ENCODE measurements around the gene S100A16.
"Not testable (repeated sequence)": the region's sequence is repeated elsewhere in the genome, so short reads cannot be mapped to it uniquely, and the experiment has no call there.

S100A16 gene

GRCh38 chr1:153598309-153599172 lies 14.4 kb downstream of the S100A16 start:
- H3K9me3 ChIP-seq (ENCODE audit: control insufficient read depth, low read depth, low read length): no peaks in the 10 kb centered on the region
- H3K27me3 ChIP-seq (ENCODE audit: control insufficient read depth, insufficient read depth, low read length): no peaks in the 10 kb centered on the region
- H3K9ac ChIP-seq (ENCODE audit: low read length): peak overlapping the region; percentile 6
- peaks cover 16% of the 10 kb centered on the region for H3K4me1 ChIP-seq (ENCODE audit: control insufficient read depth, low read depth, low read length)
- no peak overlapping the region for H3K4me3 ChIP-seq (ENCODE audit: low read length)
- no peaks in the 10 kb centered on the region for H3K36me3 ChIP-seq (ENCODE audit: control insufficient read depth, low read depth, low read length)
- peak overlapping the region; percentile 25 for H3K27ac ChIP-seq (ENCODE audit: low read length)

GRCh38 chr1:153597206-153597605 lies 15.7 kb downstream of the S100A16 start:
- Histone ChIP-seq H3K36me3 (ENCODE audit: control insufficient read depth, low read depth, low read length) (no peaks in the 10 kb centered on the region), H3K27ac (ENCODE audit: low read length) (no peak overlapping the region), H3K4me1 (ENCODE audit: control insufficient read depth, low read depth, low read length) (peaks cover 16% of the 10 kb centered on the region), H3K4me3 (ENCODE audit: low read length) (no peak overlapping the region), H3K9ac (ENCODE audit: low read length) (no peak overlapping the region), H3K9me3 (ENCODE audit: control insufficient read depth, low read depth, low read length) (no peaks in the 10 kb centered on the region), H3K27me3 (ENCODE audit: control insufficient read depth, insufficient read depth, low read length) (no peaks in the 10 kb centered on the region)

- H3K27ac ChIP-seq (ENCODE audit: low read length): no peak overlapping the region
Measured at GRCh38 chr1:153592748-153593147, 20.2 kb downstream of the S100A16 start.

GRCh38 chr1:153588482-153588881 lies 24.5 kb downstream of the S100A16 start:
- no peaks in the 10 kb centered on the region for H3K9me3 ChIP-seq (ENCODE audit: control insufficient read depth, low read depth, low read length)
- no peak overlapping the region for H3K9ac ChIP-seq (ENCODE audit: low read length)
- no peak overlapping the region for H3K4me3 ChIP-seq (ENCODE audit: low read length)

More at GRCh38 chr1:153592748-153593147, 20.2 kb downstream of the S100A16 start:
- Histone ChIP-seq H3K36me3 (ENCODE audit: control insufficient read depth, low read depth, low read length) (no peaks in the 10 kb centered on the region), H3K27me3 (ENCODE audit: control insufficient read depth, insufficient read depth, low read length) (no peaks in the 10 kb centered on the region), H3K4me3 (ENCODE audit: low read length) (no peak overlapping the region), H3K9me3 (ENCODE audit: control insufficient read depth, low read depth, low read length) (no peaks in the 10 kb centered on the region), H3K4me1 (ENCODE audit: control insufficient read depth, low read depth, low read length) (no peaks in the 10 kb centered on the region), H3K9ac (ENCODE audit: low read length) (no peak overlapping the region)

DNA sequence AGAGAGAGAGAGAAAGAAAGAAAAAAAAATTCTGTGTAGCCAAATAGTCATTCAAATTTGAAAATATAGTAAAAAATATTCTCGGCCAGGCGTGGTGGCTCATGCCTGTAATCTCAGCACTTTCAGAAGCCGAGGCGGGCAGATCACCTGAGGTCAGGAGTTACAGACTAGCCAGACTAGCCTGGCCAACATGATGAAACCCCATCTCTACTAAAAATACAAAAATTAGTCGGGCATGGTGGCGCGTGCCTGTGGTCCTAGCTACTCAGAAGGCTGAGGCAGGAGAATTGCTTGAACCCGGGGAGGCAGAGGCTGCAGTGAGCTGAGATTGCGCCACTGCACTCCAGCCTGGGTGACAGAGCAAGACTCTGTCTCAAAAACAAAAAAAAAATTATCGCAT lies 24.9 kb downstream of the S100A16 start:
- not testable (repeated sequence) for H3K4me1 ChIP-seq (ENCODE audit: control insufficient read depth, low read depth, low read length); H3K36me3 ChIP-seq (ENCODE audit: control insufficient read depth, low read depth, low read length); H3K27me3 ChIP-seq (ENCODE audit: control insufficient read depth, insufficient read depth, low read length); H3K9ac ChIP-seq (ENCODE audit: low read length); H3K9me3 ChIP-seq (ENCODE audit: control insufficient read depth, low read depth, low read length); H3K27ac ChIP-seq (ENCODE audit: low read length); H3K4me3 ChIP-seq (ENCODE audit: low read length)

More at GRCh38 chr1:153588482-153588881, 24.5 kb downstream of the S100A16 start:
- Histone ChIP-seq H3K27me3 (ENCODE audit: control insufficient read depth, insufficient read depth, low read length) (no peaks in the 10 kb centered on the region), H3K27ac (ENCODE audit: low read length) (no peak overlapping the region), H3K36me3 (ENCODE audit: control insufficient read depth, low read depth, low read length) (no peaks in the 10 kb centered on the region), H3K4me1 (ENCODE audit: control insufficient read depth, low read depth, low read length) (no peaks in the 10 kb centered on the region)

DNA sequence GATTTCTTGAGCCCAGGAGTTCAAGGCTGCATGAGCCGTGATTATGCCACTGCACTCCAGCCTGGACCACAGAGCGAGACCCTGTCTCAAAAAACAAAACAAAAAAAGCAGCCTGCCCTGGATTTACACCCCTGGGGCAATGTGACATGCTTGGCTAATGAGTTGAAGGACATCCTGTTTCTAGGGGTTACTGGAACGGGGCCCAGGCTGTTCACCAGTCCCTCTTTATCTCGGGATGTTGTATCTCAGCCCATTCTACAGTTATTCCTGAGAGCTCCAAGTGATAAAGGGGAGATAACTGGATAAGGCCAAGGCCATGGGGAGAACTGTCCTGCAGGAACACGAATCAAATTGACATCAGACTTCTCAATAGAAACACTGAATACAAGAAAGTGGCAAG lies 25.6 kb downstream of the S100A16 start:
- no peaks in the 10 kb centered on the region for H3K4me1 ChIP-seq (ENCODE audit: control insufficient read depth, low read depth, low read length)
- H3K9ac ChIP-seq (ENCODE audit: low read length): no peak overlapping the region
- no peaks in the 10 kb centered on the region for H3K9me3 ChIP-seq (ENCODE audit: control insufficient read depth, low read depth, low read length)
- H3K27ac ChIP-seq (ENCODE audit: low read length): no peak overlapping the region
- no peak overlapping the region for H3K4me3 ChIP-seq (ENCODE audit: low read length)
- H3K36me3 ChIP-seq (ENCODE audit: control insufficient read depth, low read depth, low read length): no peaks in the 10 kb centered on the region
- no peaks in the 10 kb centered on the region for H3K27me3 ChIP-seq (ENCODE audit: control insufficient read depth, insufficient read depth, low read length)

GRCh38 chr1:153586347-153586746 lies 26.6 kb downstream of the S100A16 start:
- H3K27me3 ChIP-seq (ENCODE audit: control insufficient read depth, insufficient read depth, low read length): no peaks in the 10 kb centered on the region
- H3K27ac ChIP-seq (ENCODE audit: low read length): no peak overlapping the region
- H3K4me3 ChIP-seq (ENCODE audit: low read length): no peak overlapping the region
- H3K9ac ChIP-seq (ENCODE audit: low read length): no peak overlapping the region
- no peaks in the 10 kb centered on the region for H3K36me3 ChIP-seq (ENCODE audit: control insufficient read depth, low read depth, low read length)
- no peaks in the 10 kb centered on the region for H3K4me1 ChIP-seq (ENCODE audit: control insufficient read depth, low read depth, low read length)
- H3K9me3 ChIP-seq (ENCODE audit: control insufficient read depth, low read depth, low read length): no peaks in the 10 kb centered on the region

DNA sequence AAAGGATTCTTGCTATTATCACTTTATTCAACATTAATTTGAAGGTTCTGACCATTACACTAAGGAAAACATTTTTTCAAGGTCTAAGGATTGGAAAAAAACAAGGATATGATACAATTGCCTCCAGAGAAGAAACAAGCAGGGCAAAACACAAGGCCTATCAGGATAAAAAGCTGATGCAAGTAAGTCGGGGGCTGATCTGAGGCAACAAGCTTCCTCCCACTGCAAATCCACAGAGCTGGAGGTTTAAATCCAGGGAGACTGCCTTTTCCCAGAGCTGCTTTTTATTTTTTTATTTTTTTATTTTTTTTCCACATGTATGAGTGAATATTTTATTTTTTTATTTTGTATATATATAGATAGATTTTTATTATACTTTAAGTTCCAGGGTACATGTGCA lies 27.9 kb downstream of the S100A16 start:
- Histone ChIP-seq H3K36me3 (ENCODE audit: control insufficient read depth, low read depth, low read length) (no peaks in the 10 kb centered on the region), H3K4me1 (ENCODE audit: control insufficient read depth, low read depth, low read length) (no peaks in the 10 kb centered on the region), H3K27me3 (ENCODE audit: control insufficient read depth, insufficient read depth, low read length) (no peaks in the 10 kb centered on the region), H3K4me3 (ENCODE audit: low read length) (no peak overlapping the region), H3K9me3 (ENCODE audit: control insufficient read depth, low read depth, low read length) (no peaks in the 10 kb centered on the region), H3K27ac (ENCODE audit: low read length) (no peak overlapping the region), H3K9ac (ENCODE audit: low read length) (no peak overlapping the region)

DNA sequence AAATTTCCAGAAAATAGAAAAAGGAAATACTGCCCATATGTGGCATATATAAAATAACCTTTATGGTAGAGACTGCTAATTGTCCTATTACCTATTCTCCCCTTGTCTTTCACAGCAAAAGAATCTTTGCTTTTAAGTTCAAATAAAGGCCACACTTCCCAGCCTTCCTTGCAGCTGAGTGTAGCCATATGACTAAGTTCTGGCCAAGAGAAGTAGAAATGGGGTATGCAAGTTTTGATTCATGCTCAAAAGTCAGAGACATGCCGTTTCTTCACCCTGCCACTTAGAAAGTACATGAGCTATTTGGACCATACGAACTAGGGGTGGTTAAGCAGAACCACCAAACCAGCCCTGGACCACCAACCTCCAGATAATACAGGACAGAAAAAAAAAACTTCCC lies 29.0 kb downstream of the S100A16 start:
- H3K9me3 ChIP-seq (ENCODE audit: control insufficient read depth, low read depth, low read length): no peaks in the 10 kb centered on the region
- H3K9ac ChIP-seq (ENCODE audit: low read length): no peak overlapping the region
- H3K4me3 ChIP-seq (ENCODE audit: low read length): no peak overlapping the region

GRCh38 chr1:153583514-153583913 lies 29.4 kb downstream of the S100A16 start:
- not testable (repeated sequence) for H3K27me3 ChIP-seq (ENCODE audit: control insufficient read depth, insufficient read depth, low read length); H3K9ac ChIP-seq (ENCODE audit: low read length); H3K27ac ChIP-seq (ENCODE audit: low read length); H3K4me1 ChIP-seq (ENCODE audit: control insufficient read depth, low read depth, low read length); H3K9me3 ChIP-seq (ENCODE audit: control insufficient read depth, low read depth, low read length); H3K36me3 ChIP-seq (ENCODE audit: control insufficient read depth, low read depth, low read length); H3K4me3 ChIP-seq (ENCODE audit: low read length)

More for the DNA sequence above, 29.0 kb downstream of the S100A16 start:
- Histone ChIP-seq H3K4me1 (ENCODE audit: control insufficient read depth, low read depth, low read length) (no peaks in the 10 kb centered on the region), H3K36me3 (ENCODE audit: control insufficient read depth, low read depth, low read length) (no peaks in the 10 kb centered on the region), H3K27ac (ENCODE audit: low read length) (no peak overlapping the region), H3K27me3 (ENCODE audit: control insufficient read depth, insufficient read depth, low read length) (no peaks in the 10 kb centered on the region)

- not testable (repeated sequence) for H3K36me3 ChIP-seq (ENCODE audit: control insufficient read depth, low read depth, low read length); H3K27me3 ChIP-seq (ENCODE audit: control insufficient read depth, insufficient read depth, low read length); H3K27ac ChIP-seq (ENCODE audit: low read length); H3K9me3 ChIP-seq (ENCODE audit: control insufficient read depth, low read depth, low read length); H3K4me3 ChIP-seq (ENCODE audit: low read length); H3K4me1 ChIP-seq (ENCODE audit: control insufficient read depth, low read depth, low read length); H3K9ac ChIP-seq (ENCODE audit: low read length)
Measured at GRCh38 chr1:153582836-153583235, 30.1 kb downstream of the S100A16 start.

GRCh38 chr1:153578936-153579335 lies 34.0 kb downstream of the S100A16 start:
- H3K27ac ChIP-seq (ENCODE audit: low read length): no peak overlapping the region
- no peak overlapping the region for H3K4me3 ChIP-seq (ENCODE audit: low read length)
- no peaks in the 10 kb centered on the region for H3K9me3 ChIP-seq (ENCODE audit: control insufficient read depth, low read depth, low read length)
- H3K4me1 ChIP-seq (ENCODE audit: control insufficient read depth, low read depth, low read length): no peaks in the 10 kb centered on the region
- H3K36me3 ChIP-seq (ENCODE audit: control insufficient read depth, low read depth, low read length): no peaks in the 10 kb centered on the region
- no peak overlapping the region for H3K9ac ChIP-seq (ENCODE audit: low read length)
- no peaks in the 10 kb centered on the region for H3K27me3 ChIP-seq (ENCODE audit: control insufficient read depth, insufficient read depth, low read length)
